ENCODE results near the gene FILIP1. TPM values are rescaled to one million over a fixed set of nuclear protein-coding genes. Genes with fewer than 3 reads are reported as not detected.

FILIP1 gene
- total and polyA plus RNA-seq, 8 donors, result 14.4 to 45.2 (median 32.5) TPM

GRCh38 chr6:75334266-75335040, 159.1 kb downstream of the FILIP1 start:
- peak overlapping the region; percentile 53 to 71 for H3K27ac ChIP-seq

GRCh38 chr6:75333676-75334200, 159.9 kb downstream of the FILIP1 start:
- DNase-seq, result peak in 2 of 4 donors; percentile 58 to 66
- intact Hi-C loops (cut with DNase I), result no loop called here
- Histone ChIP-seq H3K9me3 (no peaks in the 10 kb centered on the region), H3K27me3 (no peaks in the 10 kb centered on the region), H3K36me3 (no peaks in the 10 kb centered on the region), H3K27ac (peak overlapping the region; percentile 53 to 71), H3K4me3 (no peak overlapping the region), H3K4me1 (peaks cover 4% of the 10 kb centered on the region in 2 donors)
- peak; percentile 12 for ATAC-seq
- TF ChIP-seq CTCF (IDR thresholded peaks at IDR 0.05), result no peak

More at GRCh38 chr6:75334266-75335040, 159.1 kb downstream of the FILIP1 start:
- no peaks in the 10 kb centered on the region for H3K9me3 ChIP-seq
- ATAC-seq, result peak; percentile 89
- H3K27me3 ChIP-seq, result no peaks in the 10 kb centered on the region
- no peaks in the 10 kb centered on the region for H3K36me3 ChIP-seq
- H3K4me3 ChIP-seq, result no peak overlapping the region
- peaks cover 4% of the 10 kb centered on the region in 2 donors for H3K4me1 ChIP-seq
- TF ChIP-seq CTCF (IDR thresholded peaks at IDR 0.05), result no peak
- intact Hi-C loops (cut with DNase I), result no loop called here
- peak in 2 of 4 donors; percentile 57 to 77 for DNase-seq

GRCh38 chr6:75331151-75331550, 162.4 kb downstream of the FILIP1 start:
- intact Hi-C loops (cut with DNase I), result no loop called here
- H3K27me3 ChIP-seq, result no peaks in the 10 kb centered on the region
- no peak for ATAC-seq

GRCh38 chr6:75329703-75330102, 163.9 kb downstream of the FILIP1 start:
- intact Hi-C loops (cut with DNase I), result no loop called here
- H3K4me1 ChIP-seq, result no peaks in the 10 kb centered on the region

More at GRCh38 chr6:75331151-75331550, 162.4 kb downstream of the FILIP1 start:
- Histone ChIP-seq H3K4me3 (no peak overlapping the region), H3K9me3 (no peaks in the 10 kb centered on the region), H3K27ac (no peak overlapping the region), H3K36me3 (no peaks in the 10 kb centered on the region), H3K4me1 (peaks cover 4% of the 10 kb centered on the region in 2 donors)
- DNase-seq, result no peak
- TF ChIP-seq CTCF (IDR thresholded peaks at IDR 0.05), result no peak

More at GRCh38 chr6:75329703-75330102, 163.9 kb downstream of the FILIP1 start:
- ATAC-seq, result no peak
- DNase-seq, result no peak
- H3K9me3 ChIP-seq, result no peaks in the 10 kb centered on the region
- TF ChIP-seq CTCF (IDR thresholded peaks at IDR 0.05), result no peak
- H3K36me3 ChIP-seq, result no peaks in the 10 kb centered on the region
- no peaks in the 10 kb centered on the region for H3K27me3 ChIP-seq
- H3K27ac ChIP-seq, result no peak overlapping the region
- H3K4me3 ChIP-seq, result no peak overlapping the region

All from left lung (tissue), 10 donors.